ENCODE measurements around the gene EMP2. TPM values are rescaled to one million over a fixed set of nuclear protein-coding genes. Genes with fewer than 3 reads are reported as not detected.
A peak's percentile ranks its signal among the peaks of the same experiment; 100 is the strongest.
"Not testable (repeated sequence)": the region's sequence is repeated elsewhere in the genome, so short reads cannot be mapped to it uniquely, and the experiment has no call there.

Gene EMP2
- not detected for total RNA-seq

- no peaks in the 10 kb centered on the region for H3K36me3 Mint-ChIP-seq (ENCODE audit: low read depth)
- DNase-seq = no peak
- CTCF ChIA-PET = no interaction called here
- H3K27ac Mint-ChIP-seq = no peak within 1 kb of the TSS
- H3K4me3 Mint-ChIP-seq = no peak within 1 kb of the TSS
- H3K4me1 Mint-ChIP-seq (ENCODE audit: low read depth) = peaks cover 2% of the 10 kb centered on the region
- no peaks in the 10 kb centered on the region for H3K9me3 Mint-ChIP-seq
- H3K27me3 Mint-ChIP-seq (ENCODE audit: low read depth) = peaks cover 31% of the 10 kb centered on the region
- intact Hi-C loops (cut with micrococcal nuclease) = no loop called here
Observed at GRCh38 chr16:10579965-10580882, at the start of gene EMP2. EMP2 (minus strand) TSS chr16:10580598; CDS start chr16:10547617, 32,981 bp downstream.

- CTCF ChIA-PET = interaction anchor here (0.6 kb wide), 1 partner anchor 297 kb away, joined by 4 read pairs; no protein-coding TSS in a partner anchor
- intact Hi-C loops (cut with micrococcal nuclease) = no loop called here
- Mint-ChIP-seq H3K27ac (no peak overlapping the region), H3K27me3 (ENCODE audit: low read depth) (peaks cover 1% of the 10 kb centered on the region), H3K4me1 (ENCODE audit: low read depth) (no peaks in the 10 kb centered on the region), H3K4me3 (no peak overlapping the region), H3K36me3 (ENCODE audit: low read depth) (no peaks in the 10 kb centered on the region), H3K9me3 (no peaks in the 10 kb centered on the region)
- DNase-seq = no peak
Observed at GRCh38 chr16:10629592-10629963, 49.2 kb upstream of the EMP2 start.

GRCh38 chr16:10625595-10626357 lies 45.4 kb upstream of the EMP2 start:
- Mint-ChIP-seq H3K36me3 (ENCODE audit: low read depth) (no peaks in the 10 kb centered on the region), H3K27ac (no peak overlapping the region), H3K4me1 (ENCODE audit: low read depth) (no peaks in the 10 kb centered on the region), H3K4me3 (no peak overlapping the region), H3K9me3 (no peaks in the 10 kb centered on the region), H3K27me3 (ENCODE audit: low read depth) (no peaks in the 10 kb centered on the region)
- intact Hi-C loops (cut with micrococcal nuclease) = no loop called here
- no peak for DNase-seq
- CTCF ChIA-PET = no interaction called here

GRCh38 chr16:10624527-10624926 lies 44.1 kb upstream of the EMP2 start:
- Mint-ChIP-seq H3K36me3 (ENCODE audit: low read depth) (no peaks in the 10 kb centered on the region), H3K27ac (no peak overlapping the region), H3K27me3 (ENCODE audit: low read depth) (peaks cover 7% of the 10 kb centered on the region), H3K9me3 (no peaks in the 10 kb centered on the region), H3K4me1 (ENCODE audit: low read depth) (peaks cover 4% of the 10 kb centered on the region), H3K4me3 (no peak overlapping the region)
- CTCF ChIA-PET = no interaction called here
- DNase-seq = no peak
- intact Hi-C loops (cut with micrococcal nuclease) = no loop called here

- H3K27ac Mint-ChIP-seq = no peak overlapping the region
- H3K4me3 Mint-ChIP-seq = no peak overlapping the region
- DNase-seq = no peak
- CTCF ChIA-PET = no interaction called here
- peaks cover 15% of the 10 kb centered on the region for H3K27me3 Mint-ChIP-seq (ENCODE audit: low read depth)
- peaks cover 4% of the 10 kb centered on the region for H3K4me1 Mint-ChIP-seq (ENCODE audit: low read depth)
- no peaks in the 10 kb centered on the region for H3K36me3 Mint-ChIP-seq (ENCODE audit: low read depth)
- no peaks in the 10 kb centered on the region for H3K9me3 Mint-ChIP-seq
- intact Hi-C loops (cut with micrococcal nuclease) = no loop called here
Observed at GRCh38 chr16:10623059-10623458, 42.7 kb upstream of the EMP2 start.

- Mint-ChIP-seq H3K36me3 (ENCODE audit: low read depth) (no peaks in the 10 kb centered on the region), H3K27ac (no peak overlapping the region), H3K4me3 (no peak overlapping the region), H3K4me1 (ENCODE audit: low read depth) (peaks cover 4% of the 10 kb centered on the region), H3K9me3 (no peaks in the 10 kb centered on the region), H3K27me3 (ENCODE audit: low read depth) (peaks cover 20% of the 10 kb centered on the region)
- CTCF ChIA-PET = no interaction called here
- intact Hi-C loops (cut with micrococcal nuclease) = no loop called here
- no peak for DNase-seq
Observed at GRCh38 chr16:10622036-10622921, 41.9 kb upstream of the EMP2 start.

GRCh38 chr16:10621216-10621949 lies 41.0 kb upstream of the EMP2 start:
- H3K36me3 Mint-ChIP-seq (ENCODE audit: low read depth); DNase-seq; H3K4me3 Mint-ChIP-seq; CTCF ChIA-PET; H3K27ac Mint-ChIP-seq; H3K9me3 Mint-ChIP-seq; H3K4me1 Mint-ChIP-seq (ENCODE audit: low read depth); intact Hi-C loops (cut with micrococcal nuclease): not testable (repeated sequence)
- peaks cover 20% of the 10 kb centered on the region for H3K27me3 Mint-ChIP-seq (ENCODE audit: low read depth)

GRCh38 chr16:10620120-10620519 lies 39.7 kb upstream of the EMP2 start:
- H3K4me3 Mint-ChIP-seq = no peak overlapping the region
- H3K9me3 Mint-ChIP-seq = no peaks in the 10 kb centered on the region
- CTCF ChIA-PET = no interaction called here
- H3K27ac Mint-ChIP-seq = no peak overlapping the region
- intact Hi-C loops (cut with micrococcal nuclease) = no loop called here
- H3K4me1 Mint-ChIP-seq (ENCODE audit: low read depth) = peaks cover 4% of the 10 kb centered on the region
- no peak for DNase-seq
- no peaks in the 10 kb centered on the region for H3K36me3 Mint-ChIP-seq (ENCODE audit: low read depth)
- H3K27me3 Mint-ChIP-seq (ENCODE audit: low read depth) = peaks cover 20% of the 10 kb centered on the region

GRCh38 chr16:10619271-10619849 lies 39.0 kb upstream of the EMP2 start:
- Mint-ChIP-seq H3K4me1 (ENCODE audit: low read depth) (peaks cover 4% of the 10 kb centered on the region), H3K27ac (no peak overlapping the region), H3K9me3 (no peaks in the 10 kb centered on the region), H3K27me3 (ENCODE audit: low read depth) (peaks cover 20% of the 10 kb centered on the region), H3K4me3 (no peak overlapping the region), H3K36me3 (ENCODE audit: low read depth) (no peaks in the 10 kb centered on the region)
- CTCF ChIA-PET = no interaction called here
- intact Hi-C loops (cut with micrococcal nuclease) = no loop called here
- DNase-seq = peak; percentile 13

GRCh38 chr16:10618710-10619209 lies 38.4 kb upstream of the EMP2 start:
- CTCF ChIA-PET = no interaction called here
- Mint-ChIP-seq H3K27me3 (ENCODE audit: low read depth) (peaks cover 20% of the 10 kb centered on the region), H3K4me1 (ENCODE audit: low read depth) (peaks cover 4% of the 10 kb centered on the region), H3K27ac (no peak overlapping the region), H3K36me3 (ENCODE audit: low read depth) (no peaks in the 10 kb centered on the region), H3K9me3 (no peaks in the 10 kb centered on the region), H3K4me3 (no peak overlapping the region)
- intact Hi-C loops (cut with micrococcal nuclease) = no loop called here
- DNase-seq = no peak

GRCh38 chr16:10617662-10618420 lies 37.4 kb upstream of the EMP2 start:
- no peak for DNase-seq
- H3K27ac Mint-ChIP-seq = no peak overlapping the region
- no peaks in the 10 kb centered on the region for H3K36me3 Mint-ChIP-seq (ENCODE audit: low read depth)
- no peak overlapping the region for H3K4me3 Mint-ChIP-seq
- H3K27me3 Mint-ChIP-seq (ENCODE audit: low read depth) = peaks cover 20% of the 10 kb centered on the region
- no peaks in the 10 kb centered on the region for H3K9me3 Mint-ChIP-seq
- CTCF ChIA-PET = no interaction called here
- H3K4me1 Mint-ChIP-seq (ENCODE audit: low read depth) = peaks cover 4% of the 10 kb centered on the region
- intact Hi-C loops (cut with micrococcal nuclease) = no loop called here
